Activated CD4-positive, CD25-positive, alpha-beta regulatory T cell treated with anti-CD3 and anti-CD28 coated beads, Interleukin-2, amount 50 U/mL, for 24 hours (primary cell): Measurements from ENCODE around the gene PDHB.
"Not testable (repeated sequence)": the region's sequence is repeated elsewhere in the genome, so short reads cannot be mapped to it uniquely, and the experiment has no call there.

Experiments used
- ATAC-seq, 2 donors: fragments of 150-1000 bp; cut with Tn5 transposase; one replicate each; pipeline ENCODE4 v1.10.0; 2021; ENCODE audit warnings: mild to moderate bottlenecking in 1 of 2, moderate library complexity in 1 of 2

PDHB gene

GRCh38 chr3:58433400-58434167, at the start of gene PDHB:
Gene PDHB (minus strand): TSS chr3:58433832. CDS start chr3:58433809, 23 bp downstream.
- peak; percentile 95 for ATAC-seq

- ATAC-seq = peak in 1 of 2 donors; percentile 20
Measured at GRCh38 chr3:58482917-58483636, 49.4 kb upstream of the PDHB start.

DNA sequence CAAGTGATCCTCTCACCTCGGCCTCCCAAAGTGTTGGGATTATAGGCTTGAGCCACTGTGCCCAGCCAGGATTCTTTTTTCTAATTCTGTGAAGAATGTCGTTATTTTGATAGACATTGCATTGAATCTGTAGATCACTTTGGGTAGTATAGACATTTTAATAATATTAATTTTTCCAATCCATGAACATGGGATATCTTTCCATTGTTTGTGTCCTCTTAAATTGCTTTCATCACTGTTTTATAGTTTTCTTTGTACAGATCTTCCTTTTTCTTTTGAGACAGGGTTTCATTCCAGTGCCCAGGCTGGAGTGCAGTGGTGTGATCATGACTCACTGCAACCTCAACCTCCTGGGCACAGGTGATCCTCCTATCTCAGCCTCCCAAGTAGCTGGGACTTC, 46.7 kb upstream of the PDHB start:
- ATAC-seq = no peak

DNA sequence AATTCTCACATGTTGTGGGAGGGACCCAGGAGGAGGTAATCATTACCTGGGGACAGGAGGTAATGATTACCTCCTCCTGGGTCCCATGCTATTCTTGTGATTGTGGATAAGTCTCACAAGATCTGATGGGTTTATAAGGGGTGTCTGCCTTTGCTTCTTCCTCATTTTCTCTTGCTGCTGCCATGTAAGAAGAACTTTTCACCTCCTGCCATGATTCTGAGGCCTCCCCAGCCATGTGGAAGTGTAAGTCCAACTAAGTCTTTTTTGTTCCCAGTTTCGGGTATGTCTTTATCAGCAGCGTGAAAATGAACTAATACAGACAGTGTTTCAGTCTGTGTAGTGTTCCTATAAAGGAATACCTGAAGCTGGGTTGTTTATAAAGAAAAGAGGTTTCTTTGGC, 45.1 kb upstream of the PDHB start:
- no peak for ATAC-seq

DNA sequence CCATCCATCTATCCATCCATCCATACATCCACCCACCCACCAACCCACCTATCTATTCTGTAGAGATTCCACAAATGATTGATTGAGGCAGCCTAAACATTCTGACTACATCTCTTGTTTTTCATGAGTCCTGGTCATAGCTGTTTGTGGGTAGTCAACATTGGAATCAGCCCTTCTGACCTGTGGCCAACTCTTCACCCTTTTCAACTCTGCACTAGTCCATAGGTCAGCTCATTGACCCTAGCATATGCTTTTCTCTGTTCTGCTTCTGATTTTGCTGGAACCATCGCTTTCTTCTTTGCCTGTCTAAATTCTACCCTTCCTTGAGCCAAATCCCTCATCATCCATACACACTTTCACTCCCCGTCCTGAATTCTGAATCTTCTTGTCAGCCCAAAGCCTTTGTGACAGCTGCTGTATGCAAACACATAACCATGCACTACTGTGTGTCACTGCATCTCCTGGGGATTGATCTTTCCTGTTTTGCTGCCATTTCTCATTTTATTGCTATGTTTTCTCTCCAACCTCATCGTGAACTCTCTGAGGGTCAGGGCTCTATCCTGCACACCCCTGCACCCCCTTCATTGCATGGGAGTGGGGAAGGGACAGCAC, 41.4 kb upstream of the PDHB start:
- ATAC-seq = no peak

GRCh38 chr3:58474348-58474911, 40.8 kb upstream of the PDHB start:
- no peak for ATAC-seq

GRCh38 chr3:58473275-58473674, 39.6 kb upstream of the PDHB start:
- ATAC-seq = no peak

GRCh38 chr3:58471025-58471887, 37.6 kb upstream of the PDHB start:
- ATAC-seq = peak; percentile 85 to 91

DNA sequence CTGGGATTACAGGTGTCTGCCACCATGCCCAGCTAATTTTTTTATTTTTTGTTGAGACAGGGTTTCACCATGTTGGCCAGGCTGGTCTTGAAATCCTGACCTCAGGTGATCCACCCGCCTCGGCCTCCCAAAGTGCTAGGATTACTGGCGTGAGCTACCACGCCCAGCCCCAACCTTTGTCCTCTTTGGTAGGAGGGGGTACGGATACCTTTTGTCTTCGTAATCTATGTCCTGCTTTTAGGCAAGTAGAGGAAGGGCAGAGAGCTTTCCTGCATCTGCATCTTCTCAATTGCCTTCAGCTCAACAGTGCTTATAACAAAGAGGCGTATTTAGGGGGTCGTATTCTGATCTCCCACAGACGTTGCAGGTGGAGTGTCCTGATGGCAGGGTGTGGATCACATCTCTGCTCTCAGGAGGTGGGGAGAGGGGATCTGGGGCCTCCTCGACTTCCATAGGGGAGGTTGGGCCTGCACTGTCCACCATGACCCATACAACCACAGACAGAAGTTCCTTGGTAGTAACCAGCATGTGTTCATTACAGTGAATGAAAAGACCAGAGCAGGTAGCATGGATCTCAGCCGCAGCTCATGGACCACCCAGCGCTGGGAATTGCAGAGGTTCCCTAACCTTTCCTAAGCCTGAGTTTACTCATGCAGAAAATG, 36.9 kb upstream of the PDHB start:
- no peak for ATAC-seq

DNA sequence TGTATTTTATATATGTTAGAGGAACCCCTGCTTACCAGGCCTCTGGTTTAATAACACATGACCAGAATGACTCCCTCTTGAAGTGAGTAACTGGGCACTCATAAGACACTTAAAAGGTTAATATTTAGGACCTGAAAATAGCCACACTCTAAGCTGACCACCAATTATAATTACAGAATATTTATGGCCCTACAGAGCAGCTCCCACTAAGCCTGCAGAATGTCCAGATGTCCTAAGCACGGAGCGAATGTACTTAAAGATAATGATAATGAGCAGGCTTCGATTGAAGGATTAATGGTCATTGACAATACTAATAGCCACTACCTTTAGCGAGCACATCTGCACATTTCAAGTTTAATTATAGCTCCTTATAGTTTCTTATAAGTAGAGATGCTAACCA, 35.5 kb upstream of the PDHB start:
- ATAC-seq = no peak

DNA sequence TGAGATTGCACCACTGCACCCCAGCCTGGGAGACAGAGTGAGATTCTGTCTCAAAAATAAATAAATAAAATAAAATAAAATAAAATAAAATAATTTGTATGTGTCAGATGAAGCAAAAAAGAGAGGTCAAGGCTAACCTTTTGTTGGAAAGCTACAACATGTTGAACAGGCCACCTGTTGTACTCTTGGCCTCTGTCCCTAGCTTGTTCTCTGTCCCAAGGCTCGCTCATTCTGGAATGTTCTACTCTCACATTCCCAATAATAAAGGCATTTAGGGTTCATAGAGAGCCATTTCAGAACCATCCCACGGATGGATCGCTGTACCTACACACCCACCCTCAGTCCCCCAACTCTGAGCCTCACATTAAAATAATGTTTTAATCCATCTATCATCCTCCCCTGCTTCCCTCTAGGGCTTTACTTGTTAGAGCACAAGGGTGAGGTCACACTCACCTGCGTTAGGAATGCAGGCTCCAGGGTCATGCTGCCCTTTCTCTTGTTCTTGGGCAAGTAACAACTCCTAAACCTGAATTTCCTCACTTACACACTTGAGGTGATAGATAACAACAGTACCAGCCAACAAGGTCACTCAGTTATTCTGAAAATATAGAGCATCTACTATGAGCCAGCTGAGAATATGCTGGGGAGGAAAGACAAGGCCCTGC, 33.4 kb upstream of the PDHB start:
- no peak for ATAC-seq

- ATAC-seq = peak; percentile 46 to 55
Measured at GRCh38 chr3:58464866-58465265, 31.2 kb upstream of the PDHB start.

GRCh38 chr3:58463942-58464271, 30.3 kb upstream of the PDHB start:
- ATAC-seq = no peak

DNA sequence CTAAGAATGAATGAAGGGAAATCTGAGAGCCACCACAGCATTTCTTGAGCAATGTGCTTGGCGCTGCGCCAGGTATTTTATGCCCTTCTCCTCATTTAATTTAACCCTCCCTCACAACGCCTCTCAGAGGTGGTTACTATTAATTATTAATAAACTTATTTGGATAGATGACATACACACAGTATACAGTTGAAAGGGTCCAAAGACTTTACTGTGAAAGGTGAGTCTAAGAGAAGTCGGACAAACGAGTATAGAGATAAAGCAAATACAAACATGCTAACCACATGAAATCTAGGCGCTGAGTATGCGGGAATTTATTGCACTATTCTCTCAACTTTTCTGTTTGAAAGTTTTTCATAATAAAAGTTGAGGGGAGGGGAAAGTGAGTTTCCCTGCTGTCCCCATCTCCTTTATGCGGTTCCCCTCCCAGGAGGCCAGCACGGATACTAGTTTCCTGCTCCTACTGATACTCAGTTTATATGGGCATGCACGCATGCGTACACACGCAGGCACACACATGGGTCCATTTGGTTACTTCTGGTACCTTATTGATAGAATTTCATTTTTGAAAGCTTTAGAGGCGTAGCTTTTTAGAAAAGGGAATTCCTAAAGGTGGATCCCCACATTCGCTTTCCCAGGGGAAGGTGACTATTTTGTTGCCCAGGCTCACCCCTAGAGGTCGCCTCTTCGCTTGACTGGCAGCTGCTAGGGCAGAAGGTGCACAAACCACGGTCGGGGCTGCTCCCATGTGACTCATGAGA, 29.7 kb upstream of the PDHB start:
- peak; percentile 91 to 96 for ATAC-seq

- no peak for ATAC-seq
Measured at GRCh38 chr3:58462829-58463180, 29.2 kb upstream of the PDHB start.

DNA sequence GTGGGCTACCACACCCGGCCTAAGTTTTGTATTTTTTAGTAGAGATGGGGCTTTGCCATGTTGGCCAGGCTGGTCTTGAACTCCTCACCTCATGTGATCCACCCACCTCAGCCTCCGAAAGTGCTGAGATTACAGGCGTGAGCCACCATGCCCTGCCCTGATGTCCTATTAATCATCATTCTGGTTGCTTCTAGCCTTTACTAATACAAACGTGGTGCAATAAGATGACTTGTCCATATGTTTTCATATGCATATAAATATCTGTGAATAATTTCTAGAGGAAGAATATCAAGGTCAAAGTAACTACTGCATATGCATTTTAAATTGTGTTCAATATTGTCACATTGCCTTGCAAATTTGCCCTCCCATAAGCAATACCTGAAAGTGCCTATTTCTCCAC, 25.5 kb upstream of the PDHB start:
- no peak for ATAC-seq

- no peak for ATAC-seq
Measured at GRCh38 chr3:58452176-58452575, 18.5 kb upstream of the PDHB start.

DNA sequence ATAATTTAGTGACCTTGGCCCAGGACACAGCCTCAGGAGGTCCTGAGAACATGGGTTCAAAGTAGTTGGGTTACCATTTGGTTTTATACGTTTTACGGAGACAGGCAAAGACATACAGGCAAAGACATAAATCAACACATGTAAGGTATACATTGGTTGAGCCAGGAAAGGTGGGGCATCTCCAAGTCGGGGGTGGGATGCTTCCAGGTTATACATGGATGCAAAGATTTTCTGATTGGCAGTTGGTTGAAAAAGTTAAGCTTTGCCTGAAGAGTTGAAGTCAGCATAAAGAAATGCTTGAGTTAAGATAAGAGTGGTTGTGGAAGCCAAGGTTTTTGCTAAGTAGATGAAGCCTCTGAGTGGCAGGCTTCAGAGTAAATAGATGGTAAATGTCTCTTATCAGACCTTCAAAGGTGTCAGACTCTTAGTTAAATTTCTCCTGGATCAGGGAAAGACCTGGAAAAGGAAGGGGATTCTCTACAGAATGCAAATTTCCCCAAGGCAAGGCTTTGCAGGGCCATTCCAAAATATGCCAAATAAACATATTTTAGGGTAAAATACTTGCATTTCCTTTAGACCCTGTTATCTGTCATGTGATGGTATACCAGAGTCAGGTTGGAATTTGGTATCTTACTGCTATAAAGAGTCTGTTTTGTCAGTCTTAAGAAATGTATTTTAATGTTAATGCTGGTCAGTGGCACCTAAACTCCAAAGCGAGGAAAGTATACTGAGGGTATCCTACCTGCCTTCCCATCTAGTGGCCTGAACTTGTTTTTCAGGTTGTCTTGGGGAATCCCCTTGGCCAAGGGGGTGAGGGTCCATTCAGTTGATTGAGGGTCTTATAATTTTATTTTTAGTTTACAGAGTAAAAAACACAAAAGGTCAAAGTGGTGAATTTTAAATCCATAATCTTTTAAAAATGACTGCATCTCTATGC, 8.2 kb upstream of the PDHB start:
- ATAC-seq = no peak

DNA sequence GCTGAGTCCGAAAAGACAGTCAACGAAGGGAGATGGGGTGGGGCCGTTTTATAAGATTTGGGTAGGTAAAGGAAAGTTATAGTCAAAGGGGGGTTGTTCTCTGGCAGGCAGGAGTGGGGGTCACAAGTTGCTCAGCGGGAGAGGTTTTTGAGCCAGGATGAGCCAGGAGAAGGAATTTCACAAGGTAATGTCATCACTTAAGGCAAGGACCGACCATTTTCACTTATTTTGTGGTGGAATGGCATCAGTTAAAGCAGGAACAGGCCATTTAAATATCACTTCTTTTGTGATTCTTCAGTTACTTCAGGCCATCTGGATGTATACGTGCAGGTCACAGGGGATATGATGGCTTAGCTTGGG, 7.3 kb upstream of the PDHB start:
- not testable (repeated sequence) for ATAC-seq

GRCh38 chr3:58437276-58437675, 3.6 kb upstream of the PDHB start:
- ATAC-seq = not testable (repeated sequence)
